A549 (cell line): ENCODE measurements around the gene ABCF2. TPM values are rescaled to one million over a fixed set of nuclear protein-coding genes. Genes with fewer than 3 reads are reported as not detected.

Source experiments
- ATAC-seq, 2 experiments: fragments of 200-7000 bp in 1 of 2; fragments of >200 bp in 1 of 2; cut with Nextera tagmentation in 1 of 2; cut with Tn5 transposase in 1 of 2; 3 replicates each; pipeline versions ENCODE4 v1.8.0 to v1.9.1; 2018 to 2020; ENCODE audit warnings: mild to moderate bottlenecking in 1 of 2, moderate library complexity in 1 of 2
- CTCF ChIA-PET: fragments of 300-600 bp; sonication (Branson Sonifier 250); formaldehyde crosslinking; extraction: SDS; loops from one replicate; lab custom pipeline; 2021; ENCODE audit warnings: antibody characterized with exemption, inconsistent platforms; lab: Yijun Ruan, JAX
- POLR2A ChIA-PET: fragments of 350-600 bp; formaldehyde crosslinking; extraction: SDS; loops from one replicate; lab custom pipeline; 2021; ENCODE audit warnings: antibody characterized with exemption, inconsistent platforms; lab: Yijun Ruan, JAX
- DNase-seq, 2 experiments: peaks; one replicate each; pipeline versions ENCODE4 v3.0.0 to v3.0.0-alpha.2; 2011 to 2016; ENCODE audit warnings: low read depth in 1 of 2, low spot score in 1 of 2
- FAIRE-seq: peaks from 2 replicates; lab custom pipeline; 2011; peaks lifted over from hg19 to GRCh38; lab: Jason Lieb, UNC
- H3K27ac ChIP-seq, 2 experiments: fragments of >200 bp; sonication (Bioruptor Twin); formaldehyde crosslinking; 3 replicates each; pipeline ENCODE4 v1.5.1; 2016 to 2017
- H3K4me1 ChIP-seq: fragments of >200 bp; sonication (Bioruptor Twin); formaldehyde crosslinking; 3 replicates; pipeline ENCODE4 v1.6.1; 2016
- H3K4me2 ChIP-seq: fragments of >200 bp; sonication (Bioruptor Twin); formaldehyde crosslinking; 3 replicates; pipeline ENCODE4 v1.6.1; 2016
- H3K4me3 ChIP-seq: fragments of >200 bp; sonication (Bioruptor Twin); formaldehyde crosslinking; 3 replicates; pipeline ENCODE4 v1.5.1; 2016
- H3K9me3 ChIP-seq: fragments of >200 bp; sonication (Bioruptor Twin); formaldehyde crosslinking; 3 replicates; pipeline ENCODE4 v1.6.1; 2016
- BCL3 ChIP-seq: fragments of >200 bp; sonication (Bioruptor Twin); formaldehyde crosslinking; IDR thresholded peaks from 3 replicates; pipeline ENCODE4 v1.6.1; 2016
- BHLHE40 ChIP-seq: IDR thresholded peaks from 2 replicates; pipeline ENCODE4 v1.6.1; 2012; ENCODE audit warnings: low read depth, low read length, inconsistent platforms
- CBX8 ChIP-seq: fragments of 200-600 bp; sonication (generic); IDR thresholded peaks from 2 replicates; pipeline ENCODE4 v1.6.1; 2016
- CEBPB ChIP-seq, 2 experiments: fragments of >200 bp in 1 of 2; sonication (Bioruptor Twin) in 1 of 2; formaldehyde crosslinking in 1 of 2; IDR thresholded peaks; 2 replicates each; pipeline ENCODE4 v1.6.1; 2012 to 2016
- E2F6 ChIP-seq: IDR thresholded peaks from 2 replicates; pipeline ENCODE4 v1.6.1; 2012; ENCODE audit warnings: low read depth, borderline replicate concordance
- EHMT2 ChIP-seq: fragments of 200-600 bp; sonication (generic); IDR thresholded peaks from 2 replicates; pipeline ENCODE4 v1.6.1; 2016; ENCODE audit warnings: antibody characterized with exemption, low read depth, mild to moderate bottlenecking, moderate library complexity
- ELK1 ChIP-seq: fragments of 150-350 bp; IDR thresholded peaks from 2 replicates; pipeline ENCODE4 v1.6.1; 2014; ENCODE audit warnings: low read depth, mild to moderate bottlenecking, low read length
- FOSB ChIP-seq: fragments of 250-450 bp; sonication (Bioruptor Pico); IDR thresholded peaks from 2 replicates; pipeline ENCODE4 v1.5.0; 2020; ENCODE audit warnings: mild to moderate bottlenecking, moderate library complexity
- HOXA7 ChIP-seq: fragments of 250-450 bp; sonication (Bioruptor Pico); IDR thresholded peaks from 2 replicates; pipeline ENCODE4 v1.5.0; 2020; ENCODE audit warnings: mild to moderate bottlenecking, moderate library complexity
- HOXB5 ChIP-seq: fragments of 250-450 bp; sonication (Bioruptor Pico); IDR thresholded peaks from 2 replicates; pipeline ENCODE4 v1.5.0; 2020; ENCODE audit warnings: mild to moderate bottlenecking, moderate library complexity
- MAFK ChIP-seq: fragments of 450-650 bp; IDR thresholded peaks from 2 replicates; pipeline ENCODE4 v1.6.1; 2014; ENCODE audit not compliant: partially characterized antibody
- MAZ ChIP-seq: fragments of 150-350 bp; IDR thresholded peaks from 2 replicates; pipeline ENCODE4 v1.6.1; 2014; ENCODE audit warnings: antibody characterized with exemption, low read depth, low read length, borderline replicate concordance
- NR3C1 ChIP-seq: fragments of >200 bp; sonication (Bioruptor Twin); formaldehyde crosslinking; IDR thresholded peaks from 3 replicates; pipeline ENCODE4 v1.6.1; 2017
- RARB ChIP-seq: fragments of 250-450 bp; sonication (Bioruptor Pico); IDR thresholded peaks from 2 replicates; pipeline ENCODE4 v1.8.0; 2021; ENCODE audit warnings: mild to moderate bottlenecking, moderate library complexity
- RFX5 ChIP-seq: fragments of 450-650 bp; IDR thresholded peaks from 2 replicates; pipeline ENCODE4 v1.7.1; 2014; ENCODE audit warnings: antibody characterized with exemption, mild to moderate bottlenecking, moderate library complexity
- ZC3H11A ChIP-seq: fragments of 450-650 bp; IDR thresholded peaks from 2 replicates; pipeline ENCODE4 v1.6.1; 2014; ENCODE audit warnings: antibody characterized with exemption, mild to moderate bottlenecking
- ZFP36 ChIP-seq: fragments of 450-650 bp; IDR thresholded peaks from 2 replicates; pipeline ENCODE4 v1.6.1; 2014; ENCODE audit warnings: borderline replicate concordance; ENCODE audit not compliant: partially characterized antibody
- WGBS: methylation state at CpG from one replicate; pipeline ENCODE4 v1.1.6; 2017; ENCODE audit errors: missing lambda C conversion rate; 5-methylcytosine and 5-hydroxymethylcytosine counted together
- polyA plus RNA-seq, 4 experiments: library from polyadenylated mRNA; depleted of rRNA in 3 of 4; stranded (reverse); fragments of >200 nt; fragmentation: RNase III in 1 of 4; extraction: RNeasy Plus Mini Kit Qiagen cat#74134 plus additional on column Dnase treatment in 1 of 4; gene quantifications; 2 replicates in 3 of 4; 3 replicates in 1 of 4; pipeline ENCODE4 v1.2.3, GENCODE V29; 2011 to 2017

Gene ABCF2
- polyA plus RNA-seq, 2 of the 4 experiments (the other 2 are of a cell fraction): 47.8 to 70.9 TPM

- FAIRE-seq (no peak), DNase-seq (no peak), ATAC-seq (no peak)
- Histone ChIP-seq H3K27ac (no peak overlapping the region), H3K4me2 (no peak overlapping the region), H3K4me1 (peaks cover 48% of the 10 kb centered on the region), H3K9me3 (no peaks in the 10 kb centered on the region), H3K4me3 (no peak overlapping the region)
- WGBS: 60% methylated on average over 2 of the region's 2 CpGs
- CTCF ChIA-PET: interaction anchor here (1.0 to 5.3 kb wide), 12 partner anchors 8 to 119 kb away, joined by 3 to 69 read pairs (median 12); partner anchors contain the start of genes ABCF2, CHPF2 and GBX1
- POLR2A ChIA-PET: interaction anchor here (1.3 to 2.0 kb wide), 2 partner anchors 9 to 10 kb away, joined by 5 to 9 read pairs; partner anchors contain the start of gene CHPF2
- TF ChIP-seq E2F6 (no peak), EHMT2 (no peak), RARB (CRISPR knock-in tag) (no peak), MAFK (no peak), MAZ (no peak), CEBPB (IDR thresholded peaks at IDR 0.05) (no peak), ELK1 (no peak), HOXA7 (no peak), RFX5 (no peak), FOSB (CRISPR knock-in tag) (no peak), ZC3H11A (no peak), BHLHE40 (no peak)
- TF ChIP-seq, all 56 proteins: peak for 0
Measured at GRCh38 chr7:151243045-151243349, 16.0 kb upstream of the ABCF2 start.

- Histone ChIP-seq H3K4me2 (no peak overlapping the region), H3K27ac (no peak overlapping the region), H3K4me3 (no peak overlapping the region), H3K4me1 (peaks cover 42% of the 10 kb centered on the region), H3K9me3 (no peaks in the 10 kb centered on the region)
- DNase-seq (no peak), ATAC-seq (no peak), FAIRE-seq (no peak)
- WGBS: 83% methylated on average over 20 of the region's 20 CpGs
- ChIA-PET POLR2A (interaction anchor here (1.3 to 2.0 kb wide), 2 partner anchors 10 kb away, joined by 5 to 9 read pairs; partner anchors contain the start of gene CHPF2), CTCF (interaction anchor here (1.0 to 5.3 kb wide), 10 partner anchors 7 to 119 kb away, joined by 3 to 69 read pairs (median 16); partner anchors contain the start of genes ABCF2, CHPF2 and GBX1)
- TF ChIP-seq CEBPB (IDR thresholded peaks at IDR 0.05) (peak in 1 of 2 experiments; percentile 50; a peak in 3 of 4 replicates), ZFP36 (no peak)
Measured at GRCh38 chr7:151242159-151243044, 15.4 kb upstream of the ABCF2 start.

GRCh38 chr7:151241755-151242096 lies 14.7 kb upstream of the ABCF2 start:
- Histone ChIP-seq H3K27ac (peak overlapping the region in 1 of 2 experiments; percentile 77; a peak in 1 of 6 replicates), H3K4me1 (peaks cover 35% of the 10 kb centered on the region), H3K4me3 (no peak overlapping the region), H3K9me3 (no peaks in the 10 kb centered on the region), H3K4me2 (no peak overlapping the region)
- ATAC-seq: no peak
- WGBS: 92% methylated on average over 8 of the region's 9 CpGs
- ChIA-PET CTCF (interaction anchor here (1.0 to 5.3 kb wide), 5 partner anchors 9 to 118 kb away, joined by 3 to 60 read pairs (median 5); no protein-coding TSS in a partner anchor), POLR2A (interaction anchor here (1.3 to 2.0 kb wide), 2 partner anchors 9 to 10 kb away, joined by 5 to 9 read pairs; partner anchors contain the start of gene CHPF2)
- DNase-seq: no peak
- no peak for FAIRE-seq
- TF ChIP-seq E2F6 (no peak), BCL3 (no peak), NR3C1 (no peak), HOXB5 (CRISPR knock-in tag) (no peak), CBX8 (no peak), ELK1 (no peak)
- TF ChIP-seq, all 56 proteins: peak for 0
